HUES64 (cell line): ENCODE measurements around the gene P2RY6.

Experiments used
- H3K27ac ChIP-seq: 2 replicates; pipeline ENCODE4 v1.7.0; 2013; ENCODE audit warnings: low read depth, low read length, inconsistent platforms
- H3K27me3 ChIP-seq: 2 replicates; pipeline ENCODE4 v1.6.1; 2013; ENCODE audit warnings: mild to moderate bottlenecking, low read length; ENCODE audit not compliant: insufficient read depth
- H3K36me3 ChIP-seq: 2 replicates; pipeline ENCODE4 v1.6.1; 2013; ENCODE audit warnings: mild to moderate bottlenecking, low read length; ENCODE audit not compliant: insufficient read depth
- H3K4me1 ChIP-seq: 2 replicates; pipeline ENCODE4 v1.6.1; 2013; ENCODE audit warnings: mild to moderate bottlenecking, low read length, moderate library complexity; ENCODE audit not compliant: insufficient read depth
- H3K4me3 ChIP-seq: 2 replicates; pipeline ENCODE4 v1.5.1; 2013; ENCODE audit warnings: mild to moderate bottlenecking, low read length, moderate library complexity
- H3K9ac ChIP-seq: 2 replicates; pipeline ENCODE4 v1.6.1; 2013; ENCODE audit warnings: mild to moderate bottlenecking, low read depth, low read length
- H3K9me3 ChIP-seq: 2 replicates; pipeline ENCODE4 v1.6.1; 2013; ENCODE audit warnings: low read depth, low read length; ENCODE audit not compliant: insufficient read depth
- WGBS: fragments of 150-250, 120-280 bp; methylation state at CpG from one replicate; pipeline ENCODE4 v1.1.7; 2013; ENCODE audit warnings: missing lambda C conversion rate; 5-methylcytosine and 5-hydroxymethylcytosine counted together

The P2RY6 gene

GRCh38 chr11:73265278-73265810, 6.8 kb upstream of the P2RY6 start:
- Histone ChIP-seq H3K9me3 (no peaks in the 10 kb centered on the region), H3K36me3 (no peaks in the 10 kb centered on the region), H3K27me3 (peaks cover 24% of the 10 kb centered on the region), H3K4me3 (no peak overlapping the region), H3K9ac (no peak overlapping the region), H3K27ac (no peak overlapping the region), H3K4me1 (peaks cover 8% of the 10 kb centered on the region; the same call in 1 of the 2 replicates)
- WGBS, result 74% methylated on average over 4 of the region's 4 CpGs

GRCh38 chr11:73265853-73266645, 6.1 kb upstream of the P2RY6 start:
- no peak overlapping the region for H3K4me3 ChIP-seq
- no peaks in the 10 kb centered on the region for H3K9me3 ChIP-seq
- H3K27ac ChIP-seq, result no peak overlapping the region
- 84% methylated on average over 3 of the region's 3 CpGs for WGBS
- H3K27me3 ChIP-seq, result peaks cover 24% of the 10 kb centered on the region
- H3K9ac ChIP-seq, result no peak overlapping the region
- H3K4me1 ChIP-seq, result peaks cover 8% of the 10 kb centered on the region; the same call in 1 of the 2 replicates
- no peaks in the 10 kb centered on the region for H3K36me3 ChIP-seq

GRCh38 chr11:73266646-73267020, 5.5 kb upstream of the P2RY6 start:
- Histone ChIP-seq H3K27ac (no peak overlapping the region), H3K27me3 (peaks cover 24% of the 10 kb centered on the region), H3K9ac (no peak overlapping the region), H3K4me3 (no peak overlapping the region), H3K36me3 (no peaks in the 10 kb centered on the region), H3K9me3 (no peaks in the 10 kb centered on the region), H3K4me1 (peaks cover 8% of the 10 kb centered on the region; the same call in 1 of the 2 replicates)
- 83% methylated on average over 4 of the region's 4 CpGs for WGBS

GRCh38 chr11:73267122-73267846, 4.9 kb upstream of the P2RY6 start:
- Histone ChIP-seq H3K9ac (no peak overlapping the region), H3K4me1 (peaks cover 8% of the 10 kb centered on the region; the same call in 1 of the 2 replicates), H3K9me3 (no peaks in the 10 kb centered on the region), H3K27ac (no peak overlapping the region), H3K27me3 (peaks cover 24% of the 10 kb centered on the region), H3K36me3 (no peaks in the 10 kb centered on the region), H3K4me3 (no peak overlapping the region)
- 69% methylated on average over 3 of the region's 3 CpGs for WGBS

GRCh38 chr11:73267906-73268540, 4.1 kb upstream of the P2RY6 start:
- Histone ChIP-seq H3K4me3 (no peak overlapping the region), H3K36me3 (no peaks in the 10 kb centered on the region), H3K9ac (no peak overlapping the region), H3K4me1 (peaks cover 8% of the 10 kb centered on the region; the same call in 1 of the 2 replicates), H3K27ac (no peak overlapping the region), H3K9me3 (no peaks in the 10 kb centered on the region), H3K27me3 (peaks cover 24% of the 10 kb centered on the region)
- 87% methylated on average over 8 of the region's 8 CpGs for WGBS

GRCh38 chr11:73268671-73269271, 3.4 kb upstream of the P2RY6 start:
- Histone ChIP-seq H3K4me1 (peaks cover 8% of the 10 kb centered on the region; the same call in 1 of the 2 replicates), H3K36me3 (no peaks in the 10 kb centered on the region), H3K27ac (no peak overlapping the region), H3K9ac (no peak overlapping the region), H3K27me3 (peaks cover 21% of the 10 kb centered on the region), H3K9me3 (no peaks in the 10 kb centered on the region), H3K4me3 (no peak overlapping the region)
- 92% methylated on average over 8 of the region's 8 CpGs for WGBS

- Histone ChIP-seq H3K4me3 (no peak overlapping the region), H3K27me3 (peaks cover 14% of the 10 kb centered on the region), H3K9me3 (no peaks in the 10 kb centered on the region), H3K36me3 (no peaks in the 10 kb centered on the region), H3K9ac (no peak overlapping the region; the same call in 1 of the 2 replicates), H3K27ac (no peak overlapping the region), H3K4me1 (peaks cover 8% of the 10 kb centered on the region; the same call in 1 of the 2 replicates)
- WGBS, result 83% methylated on average over 7 of the region's 7 CpGs
These were observed 2.6 kb upstream of the P2RY6 start for GRCh38 chr11:73269459-73270015.

GRCh38 chr11:73270016-73270854, 1.9 kb upstream of the P2RY6 start:
- Histone ChIP-seq H3K36me3 (no peaks in the 10 kb centered on the region), H3K9ac (no peak overlapping the region), H3K27ac (no peak overlapping the region), H3K4me1 (peaks cover 8% of the 10 kb centered on the region; the same call in 1 of the 2 replicates), H3K4me3 (no peak overlapping the region), H3K9me3 (no peaks in the 10 kb centered on the region), H3K27me3 (peaks cover 7% of the 10 kb centered on the region)
- 93% methylated on average over 7 of the region's 7 CpGs for WGBS

- H3K9ac ChIP-seq, result no peak overlapping the region
- H3K27ac ChIP-seq, result no peak overlapping the region
- no peak overlapping the region for H3K4me3 ChIP-seq
- H3K27me3 ChIP-seq, result peaks cover under 1% of the 10 kb centered on the region
- 90% methylated on average over 18 of the region's 18 CpGs for WGBS
- no peaks in the 10 kb centered on the region for H3K9me3 ChIP-seq
- no peaks in the 10 kb centered on the region for H3K36me3 ChIP-seq
- peaks cover 8% of the 10 kb centered on the region; the same call in 1 of the 2 replicates for H3K4me1 ChIP-seq
These were observed 1.2 kb upstream of the P2RY6 start for GRCh38 chr11:73270855-73271477.
